GM12878 (cell line): ENCODE results near the gene RPS6KL1. TPM values are rescaled to one million over a fixed set of nuclear protein-coding genes. Genes with fewer than 3 reads are reported as not detected.

Source experiments
- ATAC-seq: fragments of 200-7000 bp; cut with Tn5 transposase; 3 replicates; pipeline ENCODE4 v1.9.1; 2020; ENCODE audit warnings: mild to moderate bottlenecking, moderate library complexity
- BruUV-seq: library from RNA; stranded (reverse); fragments of 400-500 nt; replicated peaks from 2 replicates; lab custom pipeline; 2021; lab: Mats Ljungman, UMichigan
- CTCF ChIA-PET: fragments of 300-600 bp; sonication (Branson Sonifier 250); formaldehyde crosslinking; extraction: SDS; loops from one replicate; lab custom pipeline; 2021; ENCODE audit warnings: inconsistent platforms; lab: Yijun Ruan, JAX
- POLR2A ChIA-PET: fragments of 350-600 bp; formaldehyde crosslinking; extraction: SDS; loops from one replicate; lab custom pipeline; 2021; ENCODE audit warnings: inconsistent platforms; lab: Charles Lee
- RAD21 ChIA-PET: fragments of 300-600 bp; sonication (Branson Sonifier 250); formaldehyde crosslinking; loops from one replicate; lab custom pipeline; 2023; ENCODE audit warnings: antibody characterized with exemption; ENCODE audit not compliant: unreplicated experiment; lab: Charles Lee
- SMC1A ChIA-PET: fragments of 300-600 bp; sonication (Branson Sonifier 250); formaldehyde crosslinking; loops from one replicate; lab custom pipeline; 2023; ENCODE audit not compliant: unreplicated experiment, uncharacterized antibody; lab: Charles Lee
- DNase-seq: peaks from one replicate; pipeline ENCODE4 v3.0.0-alpha.2; 2011; ENCODE audit warnings: low read depth, low spot score
- FAIRE-seq: peaks from 3 replicates; lab custom pipeline; 2011; peaks lifted over from hg19 to GRCh38; lab: Jason Lieb, UNC
- H2AFZ ChIP-seq: 2 replicates; pipeline ENCODE4 v1.6.0; 2011; ENCODE audit warnings: low read depth, low read length, control low read depth; ENCODE audit not compliant: control insufficient read depth
- H3K27ac ChIP-seq: 2 replicates; pipeline ENCODE4 v1.5.1; 2011; ENCODE audit warnings: control low read depth; ENCODE audit not compliant: control insufficient read depth, insufficient read depth
- H3K27me3 ChIP-seq, 2 experiments: replicated peaks in 1 of 2; 2 replicates each; pipeline versions ENCODE4 v1.6.0 to v1.6.1; 2011; ENCODE audit warnings: low read length in 1 of 2; ENCODE audit not compliant: control insufficient read depth in 2 of 2, insufficient read depth in 2 of 2
- H3K36me3 ChIP-seq, 2 experiments: 2 replicates each; pipeline ENCODE4 v1.5.1; 2011; ENCODE audit warnings: low read length in 1 of 2; ENCODE audit not compliant: control insufficient read depth in 2 of 2, insufficient read depth in 2 of 2
- H3K4me1 ChIP-seq: 2 replicates; pipeline ENCODE4 v1.6.1; 2011; ENCODE audit warnings: mild to moderate bottlenecking, low read length, moderate library complexity, mixed read lengths; ENCODE audit not compliant: control insufficient read depth, insufficient read depth
- H3K4me2 ChIP-seq: 2 replicates; pipeline ENCODE4 v1.6.0; 2011; ENCODE audit warnings: control low read depth; ENCODE audit not compliant: control insufficient read depth, insufficient read depth
- H3K4me3 ChIP-seq: fragments of 200-600 bp; sonication (generic); 2 replicates; pipeline ENCODE4 v1.5.1; 2016
- H3K79me2 ChIP-seq: 2 replicates; pipeline ENCODE4 v1.6.0; 2011; ENCODE audit warnings: low read length; ENCODE audit not compliant: control insufficient read depth, insufficient read depth
- H3K9ac ChIP-seq: 2 replicates; pipeline ENCODE4 v1.8.0; 2011; ENCODE audit warnings: low read length, control low read depth, mixed read lengths; ENCODE audit not compliant: control insufficient read depth, insufficient read depth
- H3K9me3 ChIP-seq: replicated peaks from 3 replicates; pipeline ENCODE4 v1.5.1; 2011; ENCODE audit warnings: mild to moderate bottlenecking, low read length; ENCODE audit not compliant: control insufficient read depth, insufficient read depth
- H4K20me1 ChIP-seq: 2 replicates; pipeline ENCODE4 v1.6.0; 2011; ENCODE audit not compliant: control insufficient read depth, insufficient read depth
- CHD1 ChIP-seq: IDR thresholded peaks from 2 replicates; pipeline ENCODE4 v1.6.1; 2012; ENCODE audit warnings: low read depth, low read length, improper control_type of control experiment
- CTCF ChIP-seq, 3 experiments: IDR thresholded peaks in 2 of 3; conservative IDR thresholded peaks in 1 of 3; 2 replicates each; pipeline ENCODE4 v1.5.1; 2011; ENCODE audit warnings: low read depth in 3 of 3, low read length in 3 of 3, mild to moderate bottlenecking in 3 of 3, control low read depth in 2 of 3, moderate library complexity in 2 of 3, inconsistent platforms in 1 of 3, mixed read lengths in 1 of 3; ENCODE audit not compliant: control insufficient read depth in 2 of 3, insufficient read depth in 1 of 3; ENCODE audit errors: extremely low read depth in 1 of 3
- RAD21 ChIP-seq: IDR thresholded peaks from 2 replicates; pipeline ENCODE4 v1.6.1; 2011; ENCODE audit warnings: mild to moderate bottlenecking, low read depth, low read length, moderate library complexity; ENCODE audit not compliant: insufficient read depth
- RB1 ChIP-seq: fragments of 450-650 bp; formaldehyde crosslinking; IDR thresholded peaks from 2 replicates; pipeline ENCODE4 v1.6.1; 2017; ENCODE audit warnings: mild to moderate bottlenecking, borderline replicate concordance
- RFX5 ChIP-seq: IDR thresholded peaks from 2 replicates; pipeline ENCODE4 v1.6.1; 2011; ENCODE audit warnings: low read depth, low read length, improper control_type of control experiment
- SMAD1 ChIP-seq: fragments of 450-650 bp; IDR thresholded peaks from 2 replicates; pipeline ENCODE4 v1.6.1; 2018; ENCODE audit warnings: mild to moderate bottlenecking, low read depth; ENCODE audit not compliant: partially characterized antibody
- SP1 ChIP-seq: IDR thresholded peaks from one replicate; pipeline ENCODE4 v1.6.1; 2011; ENCODE audit warnings: low read depth, low read length
- STAT3 ChIP-seq: IDR thresholded peaks from 2 replicates; pipeline ENCODE4 v1.6.1; 2011; ENCODE audit warnings: low read depth, low read length, improper control_type of control experiment
- TBL1XR1 ChIP-seq: IDR thresholded peaks from 2 replicates; pipeline ENCODE4 v1.6.1; 2012; ENCODE audit warnings: low read depth, low read length, improper control_type of control experiment
- TCF12 ChIP-seq: IDR thresholded peaks from 2 replicates; pipeline ENCODE4 v1.6.1; 2011; ENCODE audit warnings: low read depth, mild to moderate bottlenecking, low read length
- ZNF622 ChIP-seq: fragments of 450-650 bp; IDR thresholded peaks from 2 replicates; pipeline ENCODE4 v1.6.1; 2017; ENCODE audit warnings: mild to moderate bottlenecking, inconsistent platforms
- WGBS: methylation state at CpG from one replicate; pipeline ENCODE4 v1.1.6; 2016; ENCODE audit warnings: low lambda C conversion rate; ENCODE audit not compliant: insufficient replicate concordance, insufficient coverage; ENCODE audit errors: missing lambda C conversion rate; 5-methylcytosine and 5-hydroxymethylcytosine counted together
- in situ Hi-C: fragments of 300-500 bp; cut with MboI; formaldehyde crosslinking; loops from 9 replicates; pipeline ENCODE4 v1.14.3; 2018; ENCODE audit warnings: mixed read lengths
- intact Hi-C: fragments of 100-400 bp; cut with micrococcal nuclease; formaldehyde crosslinking; loops from one replicate; pipeline ENCODE4 v1.14.2; 2022; ENCODE audit not compliant: unreplicated experiment
- polyA plus RNA-seq, 11 experiments: library from polyadenylated mRNA; depleted of rRNA in 4 of 11; unstranded in 6 of 11; stranded (reverse) in 5 of 11; fragments of >200 nt; fragmentation: Nextera tagmentation in 4 of 11; fragmentation: Illumina TruSeq in 1 of 11; extraction: Ambion mirVana in 4 of 11; extraction: Trizol in 1 of 11; gene quantifications; 1 replicate in 1 of 11; 2 replicates in 10 of 11; pipeline versions ENCODE4 v1.2.1 to v1.2.3, GENCODE V29; 2011 to 2016; ENCODE audit warnings: inconsistent platforms in 2 of 11, missing spikeins in 2 of 11, low read depth in 1 of 11
- total RNA-seq, 4 experiments: library from RNA; depleted of rRNA in 3 of 4; stranded (reverse); fragments of >200 nt in 3 of 4; fragmentation: Illumina TruSeq in 1 of 4; extraction: Trizol in 1 of 4; gene quantifications; 2 replicates each; pipeline versions ENCODE4 v1.2.1 to v1.2.3, GENCODE V29; 2013 to 2021

RPS6KL1 gene
- total and polyA plus RNA-seq, 10 of the 15 experiments (the other 5 are each of a cell fraction or from before 2014, with no cell fraction given) = 0.04 to 4.2 (median 2.0) TPM

- TF ChIP-seq RB1 (no peak), SMAD1 (no peak), TBL1XR1 (no peak), CHD1 (no peak), ZNF622 (no peak), STAT3 (no peak), RFX5 (no peak), CTCF (IDR thresholded peaks at IDR 0.05 in 2 of 3, conservative IDR thresholded peaks at IDR 0.05 in 1 of 3; ENCODE audit: control insufficient read depth in 2 of 3, extremely low read depth in 1 of 3, insufficient read depth in 1 of 3, low read depth in 3 of 3, low read length in 3 of 3) (no peak)
- TF ChIP-seq, all 136 proteins: peak for 0
Observed at GRCh38 chr14:74908861-74909341, 14.2 kb downstream of the RPS6KL1 start (continued).

DNA sequence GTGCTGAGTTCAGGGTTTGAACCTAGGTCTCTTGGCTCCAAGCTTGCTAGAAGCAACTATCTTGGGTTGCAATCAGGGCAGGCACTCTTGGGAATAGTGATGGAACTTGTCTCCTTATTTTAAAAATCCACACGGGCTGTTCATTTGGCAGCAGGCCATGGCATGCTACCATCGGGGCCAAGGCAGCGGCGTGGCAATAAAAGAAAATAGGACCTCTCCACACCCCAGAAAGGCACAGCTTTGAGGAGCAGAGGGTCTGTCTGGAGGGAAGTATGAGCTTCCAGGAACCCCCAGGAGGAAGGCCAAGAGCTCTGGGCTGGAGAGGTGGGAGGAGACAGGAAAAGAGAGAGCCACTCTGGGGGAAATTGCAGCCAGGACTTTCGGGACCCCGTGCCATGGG lies 15.3 kb downstream of the RPS6KL1 start:
- Histone ChIP-seq H3K79me2 (no peaks in the 10 kb centered on the region), H3K4me3 (no peak overlapping the region), H3K27me3 (no peaks in the 10 kb centered on the region), H3K9me3 (no peaks in the 10 kb centered on the region), H3K27ac (no peak overlapping the region), H3K4me2 (no peak overlapping the region), H3K36me3 (peaks cover 4 to 12% of the 10 kb centered on the region in 2 experiments; a peak in 3 of 4 replicates), H4K20me1 (no peaks in the 10 kb centered on the region), H2AFZ (no peak overlapping the region), H3K9ac (no peak overlapping the region), H3K4me1 (peaks cover 4% of the 10 kb centered on the region; the same call in 1 of the 2 replicates)
- 89% methylated on average over 6 of the region's 6 CpGs for WGBS
- TF ChIP-seq SMAD1 (no peak), TCF12 (no peak), RAD21 (no peak), SP1 (no peak)
- ChIA-PET CTCF (interaction anchor here (0.9 to 26.0 kb wide), 7 partner anchors 10 to 388 kb away, joined by 3 to 552 read pairs (median 4); partner anchors contain the start of gene PROX2), POLR2A (no interaction called here), RAD21 (interaction anchor here (1.2 to 5.6 kb wide), 4 partner anchors 10 to 181 kb away, joined by 3 to 114 read pairs (median 4); no protein-coding TSS in a partner anchor), SMC1A (interaction anchor here (1.0 to 10.3 kb wide), 2 partner anchors 33 to 48 kb away, joined by 3 to 165 read pairs; no protein-coding TSS in a partner anchor)
- DNase-seq = no peak
- FAIRE-seq = no peak
- no peak for ATAC-seq
- BruUV-seq = no TSS peak
- in situ Hi-C loops (no loop called here), intact Hi-C loops (no loop called here)
